NCI-H774 (cell line): ENCODE measurements around the gene LPCAT1.

Experiments used
- DNase-seq: peaks from one replicate; lab custom pipeline; 2025; lab: John Stamatoyannopoulos, UW

LPCAT1 gene

DNA sequence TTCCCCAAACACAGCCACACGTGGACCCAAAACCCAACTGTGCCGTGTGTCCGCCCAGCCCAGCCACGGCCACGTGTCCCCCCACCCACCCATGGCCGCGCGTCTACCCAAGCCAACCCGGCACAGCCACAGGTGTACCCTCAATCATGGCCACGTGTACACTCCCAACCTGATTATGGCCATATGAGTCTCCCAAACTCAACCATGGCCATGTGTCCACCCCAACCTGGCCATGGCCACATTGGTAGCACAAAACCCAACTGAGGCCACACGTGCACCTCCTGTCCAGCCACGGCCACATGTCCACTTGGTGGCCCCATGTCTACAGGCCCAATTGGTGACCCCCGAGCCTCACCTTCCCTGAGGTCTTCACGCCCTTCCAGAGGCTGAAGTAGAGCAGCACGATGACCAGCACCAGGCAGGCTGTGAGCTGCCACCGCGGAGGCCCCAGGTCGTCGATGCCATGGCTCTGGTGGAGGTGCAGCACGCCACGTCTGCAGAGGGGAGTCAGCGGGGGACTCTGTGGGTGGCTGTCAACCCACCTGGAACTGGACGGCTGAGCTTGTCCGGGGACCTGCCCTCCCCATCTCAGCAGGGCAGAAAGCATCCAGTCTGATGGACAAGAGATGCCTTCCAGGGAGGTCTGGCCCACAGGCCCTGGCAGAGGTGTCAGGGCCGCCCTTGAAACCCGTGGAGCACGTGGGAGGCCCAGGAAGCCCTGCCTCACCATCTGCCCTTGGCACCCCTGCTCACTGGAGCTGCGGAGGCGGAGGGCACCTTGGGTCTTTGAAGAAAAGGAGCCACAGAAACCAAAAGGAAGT is 102.0 kb downstream of the LPCAT1 start:
- DNase-seq, result no peak

DNA sequence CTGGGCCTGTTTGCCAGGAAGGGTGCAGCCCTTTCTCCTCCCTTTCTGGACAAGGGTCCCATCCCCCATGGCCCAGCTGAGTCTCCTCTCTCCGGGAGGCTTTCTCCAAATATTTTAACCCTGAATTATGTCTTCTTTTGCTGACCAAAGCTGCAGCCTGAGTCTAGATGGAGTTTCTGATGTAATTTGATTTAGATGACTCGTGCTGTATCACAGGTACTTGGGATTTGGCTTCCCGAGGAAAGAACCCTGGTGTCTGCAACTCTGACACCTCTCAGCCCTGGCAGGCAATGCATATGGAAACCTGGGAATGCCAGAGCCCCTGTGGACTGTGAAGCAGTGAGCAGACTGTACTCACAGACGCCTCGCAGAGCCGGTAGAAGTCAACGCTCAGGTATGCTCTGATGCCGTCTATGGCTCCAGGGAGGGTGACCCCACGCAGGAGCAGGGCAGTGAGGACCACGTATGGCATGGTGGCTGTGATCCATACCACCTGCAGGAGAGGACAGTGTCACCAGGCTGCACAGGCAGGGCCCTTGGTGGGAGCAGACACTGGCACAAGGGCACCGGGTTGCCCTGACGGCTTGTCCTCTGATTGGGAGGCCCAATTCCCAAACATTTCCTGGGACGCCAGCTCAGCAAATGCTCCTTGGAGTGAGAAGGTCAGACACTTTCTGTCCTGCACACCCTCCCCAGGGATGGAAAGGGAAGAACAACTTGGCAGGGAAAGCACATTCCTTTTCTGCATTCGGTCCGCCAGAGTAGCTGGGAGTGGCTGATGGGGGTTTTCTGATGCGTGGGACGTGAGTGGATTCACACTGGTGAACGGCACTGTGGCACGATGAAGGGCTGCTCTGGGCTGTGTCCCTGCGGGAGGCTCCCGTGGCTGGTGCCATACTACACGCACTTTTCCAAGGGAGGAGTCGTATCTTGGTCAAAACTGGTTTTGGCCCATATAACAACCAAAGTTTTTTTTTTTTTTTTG is 103.3 kb downstream of the LPCAT1 start:
- no peak for DNase-seq

DNA sequence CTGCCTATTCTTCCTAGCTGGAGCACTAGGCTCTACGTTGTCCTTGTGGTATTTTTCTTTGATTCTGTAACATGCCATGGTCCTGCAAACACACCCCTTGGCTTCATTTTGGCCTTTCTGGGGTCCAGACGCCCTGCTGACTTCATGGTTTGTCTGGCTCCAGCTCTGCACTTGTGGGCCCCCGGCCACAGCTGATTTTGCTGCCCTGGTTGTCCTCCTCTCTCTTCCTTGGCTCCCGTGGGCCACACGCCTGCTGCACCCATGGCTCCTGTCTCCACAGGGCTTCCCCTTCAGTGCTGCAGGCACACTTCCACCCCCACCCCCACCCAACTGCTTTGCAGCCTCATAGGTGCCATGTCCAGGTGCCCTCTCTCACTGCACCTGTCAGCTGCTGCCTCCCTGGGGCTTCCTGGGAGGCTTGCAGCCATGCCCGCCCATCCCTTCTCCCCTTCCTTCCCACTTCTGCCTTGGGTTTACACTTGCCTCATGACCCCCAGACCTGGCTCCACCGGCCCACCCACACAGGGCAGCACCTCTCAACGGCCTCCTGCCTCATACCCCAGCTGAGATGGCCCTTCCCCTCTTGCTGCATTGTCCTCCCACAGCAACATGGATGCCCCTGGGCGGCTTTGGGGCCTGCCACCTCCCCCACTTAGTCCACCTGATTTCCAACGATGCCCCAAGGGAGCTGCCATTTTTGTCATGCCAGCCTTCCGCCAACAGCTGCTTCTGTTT is 104.1 kb downstream of the LPCAT1 start:
- no peak for DNase-seq

DNA sequence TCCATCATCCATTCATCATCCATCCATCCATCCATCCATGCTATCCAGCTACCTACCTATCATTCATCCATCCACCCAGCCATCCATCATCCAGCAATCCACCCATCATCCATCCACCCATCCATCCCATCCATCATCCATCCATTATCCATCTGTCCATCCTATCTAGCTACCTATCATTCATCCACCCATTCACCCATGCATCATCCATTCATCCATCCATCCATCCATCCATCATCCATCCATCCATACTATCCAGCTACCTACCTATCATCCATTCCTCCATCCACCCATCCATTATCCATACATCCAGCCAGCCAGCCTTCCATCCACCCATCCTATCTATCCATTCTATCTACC is 104.9 kb downstream of the LPCAT1 start:
- no peak for DNase-seq

DNA sequence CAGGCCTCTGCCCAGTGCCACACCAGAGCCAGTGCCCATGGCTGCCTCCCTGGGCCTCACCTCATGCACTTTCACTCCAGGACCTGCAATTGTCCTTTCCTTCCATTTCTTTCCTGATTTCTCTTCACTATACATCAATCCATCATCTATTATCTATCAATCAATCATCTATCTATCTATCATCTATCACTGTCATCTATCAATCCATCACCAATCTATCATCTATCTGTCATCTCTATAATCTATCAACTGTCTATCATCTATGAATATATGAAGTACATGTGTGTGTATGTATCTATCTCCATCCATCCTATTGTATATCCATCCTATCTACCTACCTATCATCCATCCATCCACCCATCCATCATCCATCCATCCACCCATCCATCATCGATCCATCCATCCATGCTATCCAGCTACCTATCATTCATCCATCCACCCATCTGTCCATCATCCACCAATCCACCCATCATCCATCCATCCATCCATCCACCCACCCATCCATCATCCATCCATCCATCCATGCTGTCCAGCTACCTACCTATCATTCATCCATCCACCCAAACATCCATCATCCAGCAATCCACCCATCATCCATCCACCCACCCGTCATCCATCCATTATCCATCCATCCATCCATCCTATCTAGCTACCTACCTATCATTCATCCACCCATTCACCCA is 105.4 kb downstream of the LPCAT1 start:
- no peak for DNase-seq

DNA sequence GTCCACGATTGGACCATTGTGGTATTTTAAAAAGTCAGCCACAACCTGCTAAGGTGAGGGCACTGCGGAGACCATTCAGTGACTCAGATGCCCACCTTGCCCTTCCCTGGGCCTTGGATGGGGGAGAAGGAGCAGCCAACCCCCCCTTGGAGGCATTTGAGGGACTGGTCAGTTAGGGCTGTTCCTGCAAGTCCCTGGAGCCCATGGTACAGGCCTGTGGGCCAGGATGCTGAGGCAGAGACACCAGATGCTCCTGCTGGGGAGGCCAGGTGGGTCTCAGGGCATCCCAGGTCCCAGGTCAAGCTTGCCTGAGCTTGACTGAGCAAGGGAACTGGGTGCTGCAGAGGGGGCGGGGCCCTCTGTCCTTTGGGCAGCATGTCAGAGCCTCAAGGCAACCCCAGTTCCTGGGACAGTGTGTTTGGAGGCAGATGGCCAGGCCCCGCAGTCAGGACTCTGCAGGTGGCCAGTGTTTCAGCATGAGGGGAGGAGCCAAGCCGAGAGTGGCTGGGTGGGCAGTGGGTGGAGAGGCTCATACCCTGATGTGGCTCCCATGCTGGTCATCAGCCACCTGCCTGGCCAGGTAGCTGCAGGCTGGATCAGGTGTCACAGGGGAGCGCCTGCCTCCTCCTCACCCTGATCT is 106.1 kb downstream of the LPCAT1 start:
- DNase-seq, result no peak

DNA sequence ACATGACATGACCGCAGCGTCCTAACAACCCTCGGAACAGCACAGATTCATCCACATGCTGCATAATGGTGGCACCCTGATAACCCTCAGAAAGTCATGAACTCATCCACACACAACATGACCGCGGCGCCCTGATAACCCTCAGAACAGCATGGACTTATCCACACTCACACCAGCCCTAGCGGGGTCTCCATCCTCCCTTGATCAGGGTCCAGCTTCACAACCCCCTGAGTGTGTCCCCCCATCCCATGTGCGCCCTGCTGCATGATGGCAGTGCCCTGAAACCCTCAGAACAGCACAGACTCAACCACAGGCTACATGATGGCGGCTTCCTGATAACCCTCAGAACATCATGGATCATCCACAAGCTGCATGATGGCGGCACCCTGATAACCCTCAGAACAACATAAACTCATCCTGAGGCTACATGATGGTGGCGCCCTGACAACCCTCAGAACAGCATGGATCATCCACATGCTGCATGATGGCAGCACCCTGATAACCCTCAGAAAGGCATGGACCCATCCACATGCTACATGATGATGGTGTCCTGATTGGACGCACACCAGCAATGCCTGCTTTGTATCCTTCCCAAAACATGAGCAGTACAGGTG is 106.8 kb downstream of the LPCAT1 start:
- DNase-seq, result no peak

DNA sequence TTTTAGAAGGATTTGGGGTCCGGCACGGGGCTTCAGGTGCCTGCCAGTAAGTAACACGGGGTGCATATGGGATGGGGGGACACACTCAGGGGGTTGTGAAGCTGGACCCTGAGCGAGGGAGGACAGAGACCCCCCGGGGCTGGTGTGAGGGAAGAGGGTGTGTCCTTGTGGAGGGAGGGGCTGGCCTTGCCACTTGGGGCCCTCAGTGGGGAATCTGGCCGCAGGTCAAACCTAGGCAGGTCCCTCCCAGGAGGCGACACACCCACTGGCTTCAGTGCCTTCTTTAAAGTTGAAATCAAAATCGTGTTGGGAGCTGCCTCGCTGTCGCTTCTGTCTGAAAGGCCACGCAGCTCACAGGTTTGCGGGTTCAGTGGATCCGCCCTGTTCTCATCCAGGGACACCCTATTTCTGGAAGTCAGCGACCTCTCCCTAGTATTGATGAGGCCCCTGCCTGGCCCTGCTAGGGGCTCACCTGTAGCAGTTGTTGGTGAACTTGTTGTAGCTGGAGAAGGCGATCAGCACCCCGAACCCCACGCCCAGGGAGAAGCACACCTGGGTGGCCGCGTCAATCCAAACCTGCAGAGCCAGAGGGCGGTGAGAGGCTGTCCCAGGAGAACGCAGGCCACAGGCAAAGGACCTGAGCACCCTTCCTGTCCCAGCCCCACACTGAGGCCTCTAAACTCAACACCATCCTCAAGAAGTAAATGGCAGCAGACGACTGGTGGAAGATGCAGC is 108.0 kb downstream of the LPCAT1 start:
- DNase-seq, result no peak

DNA sequence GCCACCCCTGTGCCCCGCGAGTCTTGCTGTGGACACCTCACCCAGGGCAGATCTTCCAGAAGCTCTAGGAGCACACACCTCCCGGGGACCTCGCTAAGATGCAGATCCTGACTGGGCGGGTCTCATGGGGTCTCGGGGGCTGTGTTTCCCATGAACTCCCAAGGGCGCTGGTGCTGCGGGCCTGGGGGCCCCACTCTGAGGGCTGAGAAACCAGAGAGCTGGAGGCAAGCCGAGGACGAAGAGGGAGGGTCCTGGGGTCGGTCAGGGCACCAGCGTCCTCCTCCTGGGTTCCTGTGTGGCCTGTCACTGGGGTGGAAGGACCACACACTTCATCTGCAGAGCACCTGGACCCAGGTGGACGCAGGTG is 108.7 kb downstream of the LPCAT1 start:
- DNase-seq, result no peak

DNA sequence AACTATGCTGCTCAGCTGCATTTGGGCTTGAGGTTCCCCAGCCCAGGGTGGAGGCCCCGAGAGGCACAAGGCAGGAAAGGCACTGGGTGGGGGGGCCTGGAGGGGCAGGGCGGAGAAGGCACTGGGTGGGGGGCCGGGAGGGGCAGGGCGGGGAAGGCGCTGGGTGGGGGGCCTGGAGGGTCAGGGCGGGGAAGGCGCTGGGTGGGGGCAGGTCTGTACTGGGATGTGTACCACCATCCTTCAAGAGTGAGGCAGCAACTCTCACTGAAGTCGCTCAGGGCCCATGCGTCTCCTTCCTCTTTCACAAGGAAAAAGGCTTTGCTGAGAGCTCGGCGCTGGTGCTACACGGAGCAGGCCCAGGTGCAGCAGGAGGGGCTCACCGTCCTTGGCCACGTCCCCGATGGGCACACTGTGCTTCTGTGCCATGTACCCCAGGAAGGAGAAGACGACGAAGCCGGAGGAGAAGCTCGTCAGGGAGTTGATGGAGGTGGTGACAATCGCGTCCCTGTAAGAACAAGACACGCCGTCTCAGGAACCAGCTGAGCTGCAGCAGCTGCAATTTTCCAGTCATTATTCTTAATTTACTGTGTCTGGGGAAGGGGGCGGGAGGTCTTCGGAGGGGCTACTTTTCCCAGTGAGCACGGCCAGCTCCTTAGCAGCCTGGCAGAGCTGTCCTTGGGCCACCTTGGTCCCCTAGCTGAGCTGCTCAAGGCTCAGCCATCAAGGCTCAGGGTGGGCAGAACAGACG is 109.3 kb downstream of the LPCAT1 start:
- no peak for DNase-seq

DNA sequence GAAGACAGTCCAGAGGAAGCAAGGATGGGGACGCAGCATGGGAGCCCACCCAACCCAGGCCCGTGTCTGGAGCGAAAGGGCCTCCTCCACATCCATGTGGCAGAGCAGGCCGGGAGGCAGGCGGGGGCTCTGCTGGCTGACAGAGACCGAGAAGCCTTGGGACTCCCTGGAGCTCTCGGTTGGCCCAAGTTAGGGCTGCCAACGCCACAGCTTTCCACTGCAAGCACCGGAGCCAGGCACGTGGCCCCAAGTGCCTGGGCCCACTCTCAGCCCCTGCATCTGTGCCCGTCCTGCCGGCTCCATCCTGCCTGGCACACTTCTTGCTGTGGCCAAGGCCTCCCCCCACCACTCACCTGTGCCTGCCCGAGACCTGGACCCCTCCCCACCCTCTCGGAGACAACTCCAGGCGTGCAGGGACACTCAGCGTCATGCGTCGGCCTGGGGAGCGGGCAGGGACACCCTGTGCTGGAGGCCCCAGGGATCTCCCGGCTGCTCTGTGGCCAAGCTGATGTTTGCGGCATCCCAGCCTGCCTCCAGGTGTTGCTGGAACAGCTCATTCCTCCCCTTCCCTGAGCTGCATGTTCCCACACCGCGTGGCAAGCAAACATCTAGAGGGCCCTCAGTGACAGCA is 110.0 kb downstream of the LPCAT1 start:
- no peak for DNase-seq

DNA sequence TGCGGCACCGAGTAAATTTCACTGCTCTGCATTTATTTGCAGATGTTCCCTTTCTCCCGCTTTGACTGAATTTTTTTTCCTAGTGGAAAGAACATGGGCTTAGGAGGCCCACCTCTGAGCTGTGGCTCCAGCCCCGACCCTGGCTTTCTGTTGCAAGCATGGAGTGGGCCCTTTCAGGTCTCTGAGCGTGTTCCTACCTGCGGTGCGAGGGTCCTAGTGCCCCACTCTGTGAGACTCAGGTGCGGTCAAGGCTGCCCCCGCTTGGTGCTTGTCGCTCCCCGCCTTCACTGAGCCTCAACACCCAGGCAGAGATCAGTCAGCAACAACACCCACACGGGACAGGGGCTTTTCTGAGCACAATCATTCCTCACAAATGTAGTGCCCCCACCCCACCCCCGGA is 110.5 kb downstream of the LPCAT1 start:
- DNase-seq, result no peak

DNA sequence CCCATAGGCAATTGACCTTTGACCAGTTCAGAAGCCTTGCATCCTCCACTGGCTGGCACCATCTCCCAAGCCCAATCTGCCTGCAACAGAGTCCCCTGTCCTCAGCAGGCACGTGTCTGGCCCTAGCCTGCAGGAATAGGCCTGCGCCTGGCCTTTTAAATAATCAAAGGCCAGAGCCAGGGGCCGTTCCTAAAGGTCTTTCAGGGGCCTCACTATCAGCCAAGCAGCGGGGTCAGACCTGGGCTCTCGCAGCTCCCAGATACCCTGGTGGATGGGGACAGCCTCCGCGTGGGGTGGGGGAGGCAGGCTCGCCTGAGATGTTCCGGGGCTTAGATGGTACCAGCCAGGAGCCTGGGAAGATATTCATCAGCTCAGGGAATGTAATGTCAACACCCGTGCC is 111.1 kb downstream of the LPCAT1 start:
- DNase-seq, result no peak

DNA sequence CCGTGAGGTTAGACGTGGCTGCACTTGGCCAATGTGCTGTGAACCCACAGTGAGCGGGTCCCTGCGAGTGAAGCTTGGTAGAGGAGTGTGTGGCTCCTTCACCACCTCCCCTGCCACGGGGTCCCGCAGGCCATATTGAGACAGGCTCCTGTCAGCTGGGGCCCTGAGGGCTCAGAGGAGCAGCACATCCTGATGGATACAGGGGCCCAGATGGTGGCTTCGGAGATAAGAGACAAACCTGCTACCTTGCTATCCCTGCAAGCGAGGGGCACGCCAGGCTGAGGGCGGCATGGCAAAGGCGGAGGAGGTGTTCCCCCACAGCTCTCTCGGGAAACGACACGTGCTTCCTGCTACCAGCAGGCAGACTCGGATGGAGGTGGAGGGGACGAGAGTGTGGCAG is 111.6 kb downstream of the LPCAT1 start:
- no peak for DNase-seq
